Measurements from ENCODE around the gene APPL2.

- TF ChIP-seq CTCF (IDR thresholded peaks at IDR 0.05) (no peak), POLR2A (IDR thresholded peaks at IDR 0.05) (no peak)
Observed at GRCh38 chr12:105194947-105195346, 41.0 kb downstream of the APPL2 start.

Data from testis (tissue), 2 donors.